GM21737 (cell line): Measurements from ENCODE around the gene XRRA1.
"Not testable (repeated sequence)": the region's sequence is repeated elsewhere in the genome, so short reads cannot be mapped to it uniquely, and the experiment has no call there.

Experiments
- ATAC-seq: cut with Tn5 transposase; IDR thresholded peaks from one replicate; pipeline ENCODE4 v1.9.1; 2021; ENCODE audit warnings: mild to moderate bottlenecking, moderate library complexity; ENCODE audit not compliant: unreplicated experiment

The XRRA1 gene

GRCh38 chr11:74896311-74896710 is 52.6 kb downstream of the XRRA1 start:
- no peak for ATAC-seq

GRCh38 chr11:74895340-74896116 is 53.4 kb downstream of the XRRA1 start:
- no peak for ATAC-seq

- ATAC-seq = not testable (repeated sequence)
Measured at GRCh38 chr11:74893015-74893414, 55.9 kb downstream of the XRRA1 start.

GRCh38 chr11:74877132-74877531 is 71.8 kb downstream of the XRRA1 start:
- ATAC-seq = no peak

GRCh38 chr11:74871037-74871436 is 77.9 kb downstream of the XRRA1 start:
- ATAC-seq = no peak

GRCh38 chr11:74870485-74870884 is 78.4 kb downstream of the XRRA1 start:
- ATAC-seq = no peak

GRCh38 chr11:74866557-74866956 is 82.3 kb downstream of the XRRA1 start:
- ATAC-seq = no peak

- ATAC-seq = no peak
Measured at GRCh38 chr11:74863410-74863809, 85.5 kb downstream of the XRRA1 start.

- no peak for ATAC-seq
Measured at GRCh38 chr11:74860743-74861142, 88.1 kb downstream of the XRRA1 start.

GRCh38 chr11:74853223-74853622 is 95.7 kb downstream of the XRRA1 start:
- no peak for ATAC-seq

GRCh38 chr11:74849525-74850391 is 99.1 kb downstream of the XRRA1 start:
- no peak for ATAC-seq

GRCh38 chr11:74847895-74848294 is 101.0 kb downstream of the XRRA1 start:
- ATAC-seq = no peak

- ATAC-seq = no peak
Measured at GRCh38 chr11:74847395-74847794, 101.5 kb downstream of the XRRA1 start.

GRCh38 chr11:74846770-74847169 is 102.1 kb downstream of the XRRA1 start:
- ATAC-seq = no peak

GRCh38 chr11:74845978-74846517 is 102.8 kb downstream of the XRRA1 start:
- ATAC-seq = no peak

GRCh38 chr11:74844865-74845264 is 104.0 kb downstream of the XRRA1 start:
- ATAC-seq = no peak

GRCh38 chr11:74844072-74844471 is 104.8 kb downstream of the XRRA1 start:
- no peak for ATAC-seq

- ATAC-seq = no peak
Measured at GRCh38 chr11:74842967-74843366, 105.9 kb downstream of the XRRA1 start.

- no peak for ATAC-seq
Measured at GRCh38 chr11:74840486-74840885, 108.4 kb downstream of the XRRA1 start.

- no peak for ATAC-seq
Measured at GRCh38 chr11:74839971-74840370, 108.9 kb downstream of the XRRA1 start.

GRCh38 chr11:74839446-74839845 is 109.4 kb downstream of the XRRA1 start:
- ATAC-seq = no peak

- ATAC-seq = no peak
Measured at GRCh38 chr11:74838188-74838587, 110.7 kb downstream of the XRRA1 start.
